ENCODE results near the gene MAP1LC3B. TPM values are rescaled to one million over a fixed set of nuclear protein-coding genes. Genes with fewer than 3 reads are reported as not detected.

The MAP1LC3B gene
- total RNA-seq, 2 donors from 2014 or later: 64.5 to 88.0 TPM

DNA sequence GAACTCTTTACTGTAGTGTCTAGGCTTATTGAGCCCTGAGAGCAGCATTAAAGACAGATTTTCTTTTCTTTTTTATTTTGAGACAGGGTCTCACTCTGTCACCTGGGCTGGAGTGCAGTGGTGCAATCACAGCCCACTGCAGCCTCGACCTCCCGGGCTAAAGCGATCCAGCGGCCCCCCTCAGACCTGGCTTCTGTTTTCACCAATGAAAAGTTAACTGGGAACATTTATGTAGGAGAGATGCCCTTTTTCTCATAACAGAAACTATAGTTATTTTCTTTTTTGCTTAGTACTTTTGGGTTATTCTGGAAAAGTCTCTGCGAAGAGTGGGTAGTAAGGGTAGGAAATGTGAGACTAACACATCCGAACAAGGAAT is 1.5 kb downstream of the MAP1LC3B start:
- DNase-seq (no peak), ATAC-seq (no peak)
- intact Hi-C loops (cut with DNase I, micrococcal nuclease): loop anchor here (5.0 to 10.0 kb wide), 2 partner anchors 76 to 241 kb away; partner anchors contain the start of gene C16orf95 (in 1 of the 2)

DNA sequence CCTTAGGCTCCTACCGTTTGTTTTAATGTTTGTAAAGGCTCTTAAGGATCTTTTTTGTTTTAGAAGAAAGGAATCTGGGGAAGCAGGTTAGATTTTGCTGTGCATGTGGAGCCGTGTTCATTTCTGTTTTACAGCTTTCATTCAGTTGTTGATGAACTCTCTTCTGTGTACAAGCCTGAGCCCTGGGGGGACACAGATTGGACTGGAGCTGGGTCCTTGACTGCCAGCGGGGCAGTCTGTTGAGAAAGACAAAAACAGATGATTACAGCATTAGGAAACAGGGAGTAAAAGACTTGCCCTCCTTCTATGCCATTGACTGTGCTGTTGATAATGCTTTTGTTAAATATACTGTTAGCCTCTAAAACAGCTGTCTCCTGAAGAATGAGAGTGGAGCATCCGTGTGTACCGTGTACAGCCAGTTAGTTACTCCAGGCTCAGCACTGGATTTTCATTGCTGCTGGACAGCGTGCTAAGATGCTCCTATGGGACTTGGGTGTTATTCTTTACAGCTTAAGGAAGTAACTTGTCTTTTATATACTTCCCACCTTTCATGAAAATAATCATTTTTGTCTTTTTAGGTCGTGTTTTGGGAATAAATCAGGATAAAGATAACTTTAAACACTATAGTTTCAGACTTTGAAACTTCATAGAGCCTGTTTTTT is 3.2 kb downstream of the MAP1LC3B start:
- intact Hi-C loops (cut with DNase I, micrococcal nuclease): loop anchor here in 1 of 2 donors (10.0 kb wide), 1 partner anchor 239 kb away; no protein-coding TSS in a partner anchor
- DNase-seq: no peak
- ATAC-seq: no peak

DNA sequence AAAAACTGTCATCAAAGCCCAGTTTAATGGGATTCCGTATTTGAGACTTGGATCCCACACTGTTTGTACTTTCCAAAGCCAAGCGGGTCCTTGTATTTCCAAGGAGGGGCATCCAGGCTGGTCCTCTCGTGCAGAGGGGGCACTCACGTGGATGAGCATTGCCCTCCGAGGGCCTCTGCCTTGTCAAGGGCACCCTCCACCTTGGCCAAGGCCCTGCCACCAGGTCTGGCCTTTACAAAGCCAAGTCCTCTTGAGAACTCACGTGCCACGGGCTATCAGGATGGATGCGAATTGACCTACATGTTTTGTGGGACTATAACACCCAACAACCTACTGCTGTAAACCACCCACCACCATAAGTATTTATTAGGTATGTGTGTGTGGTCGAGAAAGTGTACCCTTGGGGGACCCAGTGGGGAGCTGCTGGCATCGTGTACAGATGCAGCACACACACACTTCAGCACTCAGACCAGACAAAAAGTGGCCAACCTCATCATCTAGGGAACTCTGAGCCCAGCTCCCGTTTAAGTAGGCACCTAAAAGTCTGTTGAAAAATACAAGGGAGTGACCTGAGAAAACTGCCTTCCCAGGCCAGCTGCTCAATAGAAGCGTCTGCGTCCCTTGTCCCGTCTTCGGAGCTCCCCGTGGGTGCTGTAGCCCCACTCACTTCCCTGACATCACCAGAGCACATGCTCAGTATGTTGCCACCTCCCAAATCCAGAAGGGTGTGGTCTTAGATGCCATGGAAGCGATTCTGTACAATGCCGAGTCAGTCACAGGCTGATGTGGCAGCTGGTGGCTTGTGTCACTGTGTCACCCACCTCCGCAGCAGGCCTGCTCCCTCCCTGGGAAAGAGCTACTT is 12.9 kb downstream of the MAP1LC3B start:
- intact Hi-C loops (cut with DNase I, micrococcal nuclease): loop anchor here in 1 of 2 donors (10.0 kb wide), 1 partner anchor 160 kb away; no protein-coding TSS in a partner anchor
- peak; percentile 18 for ATAC-seq
- DNase-seq: no peak

DNA sequence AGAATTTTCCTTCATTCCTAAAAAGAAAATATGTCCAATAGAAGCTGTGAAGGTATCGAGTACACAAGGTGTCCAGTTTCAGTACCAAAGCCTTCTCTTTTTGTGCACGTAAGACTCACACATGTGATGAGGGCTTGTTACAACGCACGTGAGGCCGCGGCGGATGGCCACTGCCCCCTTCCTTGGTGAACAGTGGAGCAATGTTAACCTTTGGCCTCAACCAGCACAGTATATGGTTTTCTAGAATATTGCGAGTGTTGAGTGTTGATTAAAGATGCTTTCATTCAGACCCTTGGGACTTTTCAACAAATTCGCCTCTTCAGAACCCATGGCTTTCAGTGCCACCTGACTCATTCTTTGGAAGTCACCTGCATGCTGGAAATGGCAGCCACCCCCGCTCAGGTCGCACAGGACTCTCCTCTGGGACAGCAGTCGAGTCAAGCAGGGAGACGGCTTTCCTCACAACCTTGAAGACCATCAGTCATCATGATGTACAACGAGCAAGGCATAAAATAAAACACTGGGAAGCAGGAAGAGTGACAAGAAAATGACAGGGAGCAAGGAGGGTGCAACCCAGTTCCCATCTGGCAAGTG is 14.5 kb downstream of the MAP1LC3B start:
- DNase-seq (no peak), ATAC-seq (no peak)
- intact Hi-C loops (cut with DNase I, micrococcal nuclease): loop anchor here in 1 of 2 donors (10.0 kb wide), 1 partner anchor 158 kb away; no protein-coding TSS in a partner anchor

DNA sequence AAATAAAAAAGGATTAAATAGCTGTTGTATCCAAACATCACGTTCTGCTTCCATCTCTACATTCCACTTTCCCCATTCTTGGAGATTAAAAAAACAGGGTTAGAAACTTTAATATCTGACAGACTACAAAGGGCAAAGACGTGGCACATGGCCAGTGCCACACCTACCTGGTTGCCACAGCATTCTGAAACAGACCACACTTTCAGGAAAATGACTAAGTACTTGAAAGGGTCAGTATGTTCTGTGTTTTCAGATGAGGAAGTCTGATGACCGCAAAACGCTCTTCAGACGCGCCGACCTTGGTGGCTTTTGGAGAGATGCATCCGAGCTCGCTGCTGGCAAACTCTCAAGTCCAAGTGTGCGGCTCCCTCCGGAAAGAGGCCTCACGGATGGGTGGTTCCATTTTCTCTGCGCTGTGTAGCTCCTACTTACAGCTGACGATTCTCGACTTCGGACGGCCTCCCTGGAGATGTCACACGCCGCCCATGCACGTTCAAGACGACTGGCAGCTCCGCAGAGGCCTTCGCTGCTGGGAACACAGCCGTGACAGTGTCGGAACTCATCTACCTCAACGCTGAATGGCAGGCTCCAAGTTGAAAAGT is 15.5 kb downstream of the MAP1LC3B start:
- intact Hi-C loops (cut with DNase I, micrococcal nuclease): loop anchor here in 1 of 2 donors (10.0 kb wide), 1 partner anchor 157 kb away; no protein-coding TSS in a partner anchor
- DNase-seq (no peak), ATAC-seq (peak; percentile 43)

DNA sequence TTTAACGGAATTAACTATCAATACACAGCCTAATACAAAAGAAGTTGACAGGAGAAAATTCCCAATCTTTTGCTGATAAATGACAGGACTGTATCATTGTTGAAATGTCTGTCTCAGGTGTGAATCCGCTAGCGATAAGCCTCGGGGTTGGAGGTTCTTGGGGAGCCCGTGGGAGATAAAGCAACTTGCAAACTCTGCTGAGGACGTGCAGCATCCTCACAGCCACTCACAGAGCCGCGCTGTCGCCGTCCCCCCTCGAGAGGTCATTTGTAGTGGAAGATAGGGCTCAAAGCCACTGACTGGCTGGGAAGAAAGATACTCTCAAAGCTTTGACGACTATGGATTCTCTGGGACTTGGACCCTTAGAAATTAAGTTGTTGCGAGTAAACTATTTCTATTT is 17.0 kb downstream of the MAP1LC3B start:
- intact Hi-C loops (cut with DNase I, micrococcal nuclease): loop anchor here in 1 of 2 donors (10.0 kb wide), 1 partner anchor 156 kb away; no protein-coding TSS in a partner anchor

DNA sequence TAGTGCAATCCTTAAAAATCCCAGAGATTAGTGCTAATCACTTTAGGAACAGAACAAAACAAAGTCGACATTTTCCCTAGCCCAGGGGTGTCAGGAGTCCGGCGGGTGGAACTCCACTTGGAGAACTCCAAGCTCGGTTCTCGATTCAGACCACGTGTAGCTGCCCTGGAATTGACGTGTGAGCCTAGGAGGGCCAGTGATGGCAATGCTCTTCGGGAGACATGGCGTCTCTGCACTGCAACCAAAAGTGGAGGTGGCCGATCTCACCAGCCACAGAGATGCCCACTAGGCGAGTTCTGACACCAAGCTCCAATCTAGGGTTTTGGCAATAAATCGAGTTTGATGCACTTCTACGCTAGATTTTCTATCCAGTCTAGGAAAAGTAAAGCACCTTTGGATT is 17.6 kb downstream of the MAP1LC3B start:
- intact Hi-C loops (cut with DNase I, micrococcal nuclease): loop anchor here (10.0 kb wide), 3 partner anchors 135 to 225 kb away; no protein-coding TSS in a partner anchor
- no peak for ATAC-seq
- DNase-seq: no peak

More for the DNA sequence above, 17.0 kb downstream of the MAP1LC3B start:
- DNase-seq: no peak
- no peak for ATAC-seq

DNA sequence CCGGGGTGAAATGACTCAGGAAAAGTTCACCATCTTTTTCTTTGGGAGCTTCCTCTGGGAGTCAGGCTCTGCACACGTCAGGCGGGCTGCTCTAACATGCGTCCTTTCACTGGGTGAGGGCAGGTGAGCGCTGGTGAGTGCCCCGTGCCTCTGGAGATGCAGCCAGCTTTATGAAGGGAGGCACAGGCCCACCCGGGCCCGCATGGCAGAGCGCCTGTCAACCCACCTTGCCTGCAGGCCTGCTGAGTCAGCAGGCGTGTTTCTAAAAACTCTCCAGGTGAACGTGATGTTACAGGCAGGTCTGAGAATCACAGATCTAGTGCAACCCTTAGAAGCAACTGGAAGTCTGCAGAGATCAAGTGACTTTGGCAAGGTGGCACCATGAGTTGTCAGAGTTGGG is 18.4 kb downstream of the MAP1LC3B start:
- intact Hi-C loops (cut with DNase I, micrococcal nuclease): loop anchor here in 1 of 2 donors (10.0 kb wide), 2 partner anchors 134 to 224 kb away; no protein-coding TSS in a partner anchor
- ATAC-seq: no peak
- DNase-seq: no peak

DNA sequence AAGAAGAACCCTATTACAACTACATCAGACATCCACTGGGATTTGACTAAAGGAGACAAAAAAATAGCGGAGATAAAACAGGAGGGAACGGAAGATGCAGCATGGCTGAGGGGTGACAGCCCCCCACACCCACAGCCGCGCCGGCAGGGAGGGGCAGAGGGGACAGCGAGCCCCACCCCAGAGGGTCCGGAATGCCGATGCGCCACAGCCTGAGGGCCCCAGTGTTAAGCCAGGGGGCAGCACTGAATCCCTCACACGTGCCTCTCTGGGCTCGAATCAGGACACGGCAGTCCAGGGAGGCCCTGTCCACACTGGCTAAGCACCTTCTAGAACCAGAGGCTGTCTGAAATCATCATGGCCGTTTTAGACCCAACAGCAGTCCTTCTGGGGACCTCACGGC is 18.8 kb downstream of the MAP1LC3B start:
- intact Hi-C loops (cut with DNase I, micrococcal nuclease): loop anchor here in 1 of 2 donors (10.0 kb wide), 2 partner anchors 134 to 224 kb away; no protein-coding TSS in a partner anchor
- ATAC-seq: no peak
- DNase-seq: no peak

DNA sequence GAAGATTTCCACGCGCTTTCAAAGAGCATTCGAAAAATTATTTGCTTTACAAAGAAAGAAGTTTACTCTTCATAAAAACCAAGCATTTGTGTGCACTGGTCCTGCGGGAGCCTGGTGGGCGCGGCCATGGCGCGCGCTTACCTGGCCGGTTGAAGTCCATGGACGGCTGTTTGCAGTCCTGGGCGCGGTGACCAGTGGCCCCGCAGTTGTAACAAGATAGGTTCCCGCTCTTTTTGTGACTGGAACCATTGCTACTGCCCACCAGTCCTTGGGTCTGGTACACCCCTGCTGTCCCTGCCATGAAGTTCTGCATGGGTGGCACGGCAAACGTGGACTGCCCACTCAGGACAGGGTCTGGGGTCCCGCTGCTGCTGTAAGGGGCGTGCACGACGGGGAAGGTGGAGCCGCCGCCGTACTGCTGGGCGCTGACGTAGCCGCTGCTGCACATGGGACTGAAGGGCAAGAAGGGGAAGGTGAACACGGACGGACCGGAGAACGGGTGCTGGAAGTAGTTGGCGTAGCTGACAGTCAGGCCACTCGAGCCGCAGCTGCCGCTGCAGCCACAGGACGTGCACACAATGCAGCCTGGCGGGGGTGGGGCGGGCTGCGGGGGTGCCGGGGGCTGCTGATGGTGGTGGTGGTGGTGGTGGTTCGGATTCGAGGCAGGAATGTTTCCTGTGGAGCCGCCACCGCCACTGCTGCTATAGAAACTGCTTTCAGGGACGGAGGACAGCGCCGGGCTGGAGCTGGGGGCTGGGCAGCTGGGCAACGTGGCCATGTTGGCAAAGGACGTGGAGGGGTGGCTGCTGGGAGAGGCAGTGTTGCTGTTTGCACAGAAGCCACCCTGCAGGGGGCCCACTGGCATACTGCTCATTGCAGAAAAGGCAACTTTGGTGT is 19.5 kb downstream of the MAP1LC3B start:
- intact Hi-C loops (cut with DNase I, micrococcal nuclease): loop anchor here in 1 of 2 donors (10.0 kb wide), 2 partner anchors 133 to 223 kb away; no protein-coding TSS in a partner anchor
- peak; percentile 63 for ATAC-seq
- no peak for DNase-seq

DNA sequence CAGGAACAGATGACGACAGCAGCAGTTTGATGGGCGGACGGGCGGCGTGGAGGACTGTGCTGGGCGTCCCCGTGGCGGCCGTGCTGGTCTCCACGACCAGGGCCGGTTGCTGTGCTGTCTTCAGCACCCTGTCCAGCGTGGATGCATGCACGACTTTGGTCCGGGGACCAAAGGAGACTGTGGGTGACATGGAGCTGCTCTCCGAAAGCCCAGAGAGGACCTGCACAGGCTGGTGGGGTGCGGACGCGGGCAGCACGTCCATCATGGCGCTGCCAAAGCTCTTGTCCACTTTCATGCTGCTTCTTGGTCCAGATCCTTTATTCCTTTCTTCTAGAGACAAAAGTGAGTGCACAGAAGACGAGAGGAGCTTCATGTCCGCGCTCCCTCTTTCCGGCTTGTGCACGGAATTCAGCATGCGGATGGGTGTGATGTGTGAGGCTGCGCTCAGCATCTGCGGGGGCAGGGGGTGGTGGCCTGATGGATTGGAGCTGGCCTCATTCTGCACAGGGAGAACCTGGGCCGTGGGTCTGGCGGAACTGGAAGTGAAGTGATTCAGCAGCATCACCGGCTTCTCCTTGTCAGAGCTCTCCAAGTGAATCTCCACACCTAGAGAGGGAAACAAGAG is 20.3 kb downstream of the MAP1LC3B start:
- ATAC-seq: no peak
- intact Hi-C loops (cut with DNase I, micrococcal nuclease): loop anchor here in 1 of 2 donors (10.0 kb wide), 2 partner anchors 132 to 222 kb away; no protein-coding TSS in a partner anchor

DNA sequence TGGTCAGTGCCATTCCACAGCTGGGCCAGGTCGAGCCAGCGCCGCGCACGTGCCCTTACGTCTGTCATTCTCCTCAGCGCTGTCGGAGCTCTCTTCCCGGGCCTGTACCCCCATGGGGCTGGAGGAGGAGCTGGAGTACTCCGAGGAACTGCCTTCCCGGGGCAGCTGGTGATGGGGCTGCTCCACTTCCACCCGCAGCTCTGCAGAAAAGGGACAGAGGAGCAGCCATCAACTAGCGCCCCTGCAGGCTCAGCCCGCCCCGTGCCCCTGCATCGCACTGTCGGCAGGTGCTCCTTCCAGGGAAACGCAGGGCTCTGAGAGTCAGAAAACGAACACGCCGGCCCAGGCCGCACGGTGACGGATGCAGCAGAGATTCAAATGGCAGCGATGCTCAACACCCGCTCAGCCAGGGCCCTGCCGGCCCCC is 20.9 kb downstream of the MAP1LC3B start:
- DNase-seq: no peak
- intact Hi-C loops (cut with DNase I, micrococcal nuclease): loop anchor here in 1 of 2 donors (10.0 kb wide), 2 partner anchors 132 to 222 kb away; no protein-coding TSS in a partner anchor
- ATAC-seq: no peak

More for the DNA sequence above, 20.3 kb downstream of the MAP1LC3B start:
- no peak for DNase-seq

DNA sequence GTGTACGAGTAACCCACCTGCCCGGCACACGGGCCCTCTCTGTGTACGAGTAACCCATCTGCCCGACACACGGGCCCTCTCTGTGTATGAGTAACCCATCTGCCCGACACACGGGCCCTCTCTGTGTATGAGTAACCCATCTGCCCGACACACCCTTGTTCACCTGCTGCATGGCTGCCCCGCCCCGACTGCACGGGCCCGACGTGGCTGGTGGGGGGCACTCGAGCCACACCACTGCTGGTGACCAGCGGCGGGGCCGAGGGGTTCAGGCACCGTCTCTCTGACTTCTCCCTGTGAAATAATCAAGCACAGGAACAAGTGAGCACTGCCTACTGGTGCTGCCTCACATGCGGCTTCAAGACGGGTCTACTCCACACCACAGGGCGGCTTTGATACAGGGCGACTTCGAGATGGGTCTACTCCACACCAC is 22.1 kb downstream of the MAP1LC3B start:
- ATAC-seq: no peak
- intact Hi-C loops (cut with DNase I, micrococcal nuclease): loop anchor here in 1 of 2 donors (10.0 kb wide), 2 partner anchors 131 to 221 kb away; no protein-coding TSS in a partner anchor
- DNase-seq: no peak

DNA sequence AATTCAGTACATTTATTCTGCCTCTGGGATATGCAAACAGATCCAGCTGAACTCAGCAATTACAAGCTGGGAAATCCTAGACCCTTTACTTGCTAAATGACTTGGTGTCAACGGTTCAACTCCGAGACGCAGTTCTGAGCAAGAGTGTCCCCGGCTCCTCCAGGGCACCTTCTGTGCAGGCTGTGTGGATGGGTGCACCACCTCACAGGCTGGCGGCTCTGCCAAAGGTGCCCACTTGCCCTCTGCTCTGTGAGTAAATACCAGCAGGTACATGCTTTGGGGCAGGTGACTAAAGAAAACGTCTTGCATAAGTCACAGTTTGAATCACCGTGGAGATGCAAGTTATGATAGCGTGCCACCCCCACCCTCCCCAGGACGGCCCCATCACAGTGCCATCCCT is 23.3 kb downstream of the MAP1LC3B start:
- intact Hi-C loops (cut with DNase I, micrococcal nuclease): loop anchor here in 1 of 2 donors (10.0 kb wide), 2 partner anchors 129 to 219 kb away; no protein-coding TSS in a partner anchor
- DNase-seq (no peak), ATAC-seq (no peak)

DNA sequence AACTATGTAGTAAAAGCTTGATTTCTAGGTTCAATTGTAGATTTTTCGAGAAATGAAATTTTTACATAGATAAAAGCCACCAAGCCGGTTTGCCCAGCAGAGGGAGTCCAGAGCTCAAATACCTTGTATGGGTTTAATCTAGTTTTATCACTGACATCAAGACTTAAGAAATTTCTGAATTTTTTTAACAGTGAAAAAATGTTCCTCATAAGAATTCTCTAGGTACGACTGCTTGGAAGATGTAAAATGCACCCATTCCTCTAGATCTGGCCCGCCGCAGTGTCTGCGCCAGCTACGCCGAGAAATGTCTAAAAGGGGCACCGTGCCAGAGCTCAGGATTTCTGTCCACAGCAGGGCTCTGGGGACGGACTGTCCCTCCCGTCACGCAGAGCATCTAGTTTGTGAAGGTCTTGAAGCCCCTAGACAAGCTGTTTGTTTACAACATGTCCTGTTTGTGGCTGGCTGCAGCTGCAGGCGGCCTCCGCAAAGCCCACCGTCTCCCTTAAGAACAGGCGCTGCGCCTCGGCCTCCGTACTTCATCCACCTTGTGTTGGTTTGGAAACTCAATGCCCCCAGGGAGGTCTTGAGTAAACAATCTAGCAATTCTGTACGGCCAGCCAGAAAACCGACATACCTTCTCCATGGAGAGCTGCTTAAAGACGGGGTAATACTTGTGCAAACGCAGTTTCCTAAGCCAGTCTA is 24.8 kb downstream of the MAP1LC3B start:
- intact Hi-C loops (cut with DNase I, micrococcal nuclease): loop anchor here in 1 of 2 donors (10.0 kb wide), 2 partner anchors 128 to 218 kb away; no protein-coding TSS in a partner anchor
- ATAC-seq: no peak
- peak in 1 of 2 donors; percentile 63 for DNase-seq

DNA sequence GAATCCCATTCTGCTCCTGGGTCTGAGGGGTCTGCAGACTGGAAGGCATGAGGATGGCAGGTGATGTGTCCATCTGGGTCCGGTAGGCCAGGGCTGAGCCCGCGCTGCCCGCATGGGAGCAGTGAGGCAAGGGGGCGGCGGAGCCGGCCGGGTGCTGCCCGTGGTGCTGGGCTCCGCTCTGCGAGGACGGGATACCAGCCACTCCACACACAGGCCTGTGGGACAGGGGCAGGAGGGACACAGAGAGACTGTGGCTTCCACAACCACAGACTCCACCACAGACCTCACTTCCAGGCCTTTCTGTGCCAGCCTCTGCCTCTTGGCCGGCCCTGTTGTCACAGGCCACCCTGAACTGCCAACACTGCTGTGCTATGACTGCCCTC is 25.4 kb downstream of the MAP1LC3B start:
- ATAC-seq (peak; percentile 11), DNase-seq (no peak)
- intact Hi-C loops (cut with DNase I, micrococcal nuclease): loop anchor here in 1 of 2 donors (10.0 kb wide), 2 partner anchors 127 to 217 kb away; no protein-coding TSS in a partner anchor

Measured in left colon (tissue), 2 donors.